GM18517 (cell line): Measurements from ENCODE around the gene WDR77.
A peak's percentile ranks its signal among the peaks of the same experiment; 100 is the strongest.

Experiments used
- ATAC-seq: cut with Tn5 transposase; IDR thresholded peaks from one replicate; pipeline ENCODE4 v1.9.1; 2021; ENCODE audit warnings: mild to moderate bottlenecking, moderate library complexity; ENCODE audit not compliant: unreplicated experiment

Gene WDR77

GRCh38 chr1:111448918-111449702 lies at the start of gene WDR77, which contains the start of gene ATP5PB:
Gene WDR77 (minus strand): TSS chr1:111449256. CDS start chr1:111449169, 87 bp downstream.
Gene ATP5PB (plus strand): TSS chr1:111449464. CDS start chr1:111449542, 78 bp downstream.
- ATAC-seq: peak; percentile 93

GRCh38 chr1:111497592-111497991 lies 48.5 kb upstream of the WDR77 start:
- no peak for ATAC-seq

- ATAC-seq: no peak
Measured at GRCh38 chr1:111496398-111496797, 47.3 kb upstream of the WDR77 start.

- no peak for ATAC-seq
Measured at GRCh38 chr1:111491070-111491469, 42.0 kb upstream of the WDR77 start.

- ATAC-seq: no peak
Measured at GRCh38 chr1:111490220-111490619, 41.2 kb upstream of the WDR77 start.

- ATAC-seq: no peak
Measured at GRCh38 chr1:111489604-111490003, 40.5 kb upstream of the WDR77 start.

- no peak for ATAC-seq
Measured at GRCh38 chr1:111488669-111489068, 39.6 kb upstream of the WDR77 start.

GRCh38 chr1:111487133-111487532 lies 38.1 kb upstream of the WDR77 start:
- ATAC-seq: no peak

GRCh38 chr1:111486431-111486830 lies 37.4 kb upstream of the WDR77 start:
- ATAC-seq: no peak

- no peak for ATAC-seq
Measured at GRCh38 chr1:111484391-111485026, 35.5 kb upstream of the WDR77 start.

- no peak for ATAC-seq
Measured at GRCh38 chr1:111483876-111484275, 34.8 kb upstream of the WDR77 start.

- no peak for ATAC-seq
Measured at GRCh38 chr1:111483166-111483565, 34.1 kb upstream of the WDR77 start.

- ATAC-seq: no peak
Measured at GRCh38 chr1:111481387-111482221, 32.5 kb upstream of the WDR77 start.

- ATAC-seq: no peak
Measured at GRCh38 chr1:111480674-111481073, 31.6 kb upstream of the WDR77 start.

- peak; percentile 83 for ATAC-seq
Measured at GRCh38 chr1:111476761-111477309, 27.8 kb upstream of the WDR77 start.

GRCh38 chr1:111476214-111476613 lies 27.2 kb upstream of the WDR77 start:
- ATAC-seq: no peak

- no peak for ATAC-seq
Measured at GRCh38 chr1:111475701-111476100, 26.6 kb upstream of the WDR77 start.

- ATAC-seq: no peak
Measured at GRCh38 chr1:111474521-111474920, 25.5 kb upstream of the WDR77 start.

- no peak for ATAC-seq
Measured at GRCh38 chr1:111474106-111474505, 25.1 kb upstream of the WDR77 start.

- ATAC-seq: no peak
Measured at GRCh38 chr1:111471538-111471937, 22.5 kb upstream of the WDR77 start.

GRCh38 chr1:111471012-111471411 lies 22.0 kb upstream of the WDR77 start:
- ATAC-seq: peak; percentile 70
